ENCODE results near the gene COLQ.

The COLQ gene

GRCh38 chr3:15510493-15510892 lies 11.0 kb downstream of the COLQ start:
- Histone ChIP-seq H4K20me1 (ENCODE audit: insufficient read depth) (no peaks in the 10 kb centered on the region), H3K36me3 (ENCODE audit: insufficient read depth) (no peaks in the 10 kb centered on the region), H3K4me1 (ENCODE audit: low read depth, poor library complexity, severe bottlenecking) (no peaks in the 10 kb centered on the region), H2AFZ (ENCODE audit: low read depth) (no peak overlapping the region), H3K4me3 (IDR thresholded peaks at IDR 0.05; ENCODE audit: insufficient read depth, low read depth, low read length) (no peak overlapping the region), H3K9ac (no peak overlapping the region), H3K27ac (no peak overlapping the region), H3K27me3 (ENCODE audit: insufficient read depth, low read depth) (no peaks in the 10 kb centered on the region), H3K4me2 (no peak overlapping the region), H3K79me2 (ENCODE audit: insufficient read depth, low read depth) (no peaks in the 10 kb centered on the region)
- no peak for TF ChIP-seq CTCF (conservative IDR thresholded peaks at IDR 0.05; ENCODE audit: low read depth, low read length)

GRCh38 chr3:15506571-15506970 lies 14.9 kb downstream of the COLQ start:
- H3K27ac ChIP-seq, result no peak overlapping the region
- no peak overlapping the region for H2AFZ ChIP-seq (ENCODE audit: low read depth)
- H3K79me2 ChIP-seq (ENCODE audit: insufficient read depth, low read depth), result no peaks in the 10 kb centered on the region
- TF ChIP-seq CTCF (conservative IDR thresholded peaks at IDR 0.05; ENCODE audit: low read depth, low read length), result no peak
- H3K4me2 ChIP-seq, result no peak overlapping the region
- H3K9ac ChIP-seq, result no peak overlapping the region
- no peaks in the 10 kb centered on the region for H3K36me3 ChIP-seq (ENCODE audit: insufficient read depth)
- no peaks in the 10 kb centered on the region for H3K4me1 ChIP-seq (ENCODE audit: low read depth, poor library complexity, severe bottlenecking)
- H4K20me1 ChIP-seq (ENCODE audit: insufficient read depth), result no peaks in the 10 kb centered on the region
- no peaks in the 10 kb centered on the region for H3K27me3 ChIP-seq (ENCODE audit: insufficient read depth, low read depth)
- no peak overlapping the region for H3K4me3 ChIP-seq (IDR thresholded peaks at IDR 0.05; ENCODE audit: insufficient read depth, low read depth, low read length)

DNA sequence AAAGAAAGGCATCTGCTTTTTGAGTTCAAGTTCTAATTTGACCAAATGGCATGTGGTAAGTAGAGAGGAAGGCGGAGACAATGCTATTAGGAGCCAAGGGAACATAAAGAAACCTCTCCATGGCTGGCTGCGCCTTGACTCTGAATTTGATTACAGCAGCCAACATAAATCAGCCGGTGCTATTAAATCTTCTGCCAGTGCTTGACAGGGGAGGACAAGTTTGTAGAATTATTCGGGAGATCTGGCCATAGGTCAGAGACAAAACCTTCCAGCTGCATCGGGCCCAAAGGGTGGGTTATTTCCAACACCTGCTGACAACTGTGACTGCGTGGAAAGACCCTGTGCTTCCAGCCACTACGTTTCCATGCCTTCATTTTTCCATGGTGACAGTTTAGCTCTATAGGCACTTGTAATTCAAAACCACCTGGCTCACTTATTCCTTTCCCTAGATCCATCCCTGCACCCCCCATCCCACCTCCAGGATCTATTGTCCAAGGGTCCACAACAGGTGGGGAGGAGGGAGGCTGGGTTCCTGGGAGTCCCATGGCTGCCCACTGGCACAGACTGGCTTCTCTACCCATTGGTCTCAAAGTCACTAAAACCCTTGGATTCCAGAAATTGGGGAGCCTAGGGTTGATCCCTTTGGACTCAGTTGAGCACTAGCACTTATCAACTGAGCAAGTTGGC lies 15.9 kb downstream of the COLQ start:
- no peak overlapping the region for H3K4me2 ChIP-seq
- H3K27ac ChIP-seq, result no peak overlapping the region
- H3K36me3 ChIP-seq (ENCODE audit: insufficient read depth), result no peaks in the 10 kb centered on the region
- H3K27me3 ChIP-seq (ENCODE audit: insufficient read depth, low read depth), result no peaks in the 10 kb centered on the region
- no peak overlapping the region for H3K4me3 ChIP-seq (IDR thresholded peaks at IDR 0.05; ENCODE audit: insufficient read depth, low read depth, low read length)
- no peaks in the 10 kb centered on the region for H3K79me2 ChIP-seq (ENCODE audit: insufficient read depth, low read depth)
- TF ChIP-seq CTCF (conservative IDR thresholded peaks at IDR 0.05; ENCODE audit: low read depth, low read length), result no peak
- no peak overlapping the region for H3K9ac ChIP-seq
- H3K4me1 ChIP-seq (ENCODE audit: low read depth, poor library complexity, severe bottlenecking), result no peaks in the 10 kb centered on the region
- H4K20me1 ChIP-seq (ENCODE audit: insufficient read depth), result no peaks in the 10 kb centered on the region
- no peak overlapping the region for H2AFZ ChIP-seq (ENCODE audit: low read depth)

DNA sequence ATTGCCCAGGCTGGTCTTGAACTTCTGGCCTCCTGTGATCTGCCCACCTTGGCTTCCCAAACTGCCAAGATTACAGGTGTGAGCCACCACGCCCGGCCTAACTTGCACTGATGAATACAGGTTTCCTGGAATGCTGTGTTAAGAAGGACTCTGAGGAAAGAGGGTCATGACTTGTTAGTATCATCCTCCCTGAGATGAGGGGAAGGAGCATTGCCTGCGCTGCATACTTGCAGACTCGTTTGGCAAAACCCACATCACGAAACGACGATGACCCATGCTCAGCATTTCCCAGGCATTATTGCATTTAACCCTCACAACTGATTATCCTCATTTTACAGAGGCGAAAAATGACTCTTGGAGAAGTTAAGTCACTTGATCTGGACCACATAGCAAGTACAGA lies 18.9 kb downstream of the COLQ start:
- Histone ChIP-seq H2AFZ (ENCODE audit: low read depth) (no peak overlapping the region), H3K36me3 (ENCODE audit: insufficient read depth) (no peaks in the 10 kb centered on the region), H3K9ac (no peak overlapping the region), H3K4me3 (IDR thresholded peaks at IDR 0.05; ENCODE audit: insufficient read depth, low read depth, low read length) (no peak overlapping the region), H3K4me2 (no peak overlapping the region), H3K27ac (no peak overlapping the region), H3K79me2 (ENCODE audit: insufficient read depth, low read depth) (no peaks in the 10 kb centered on the region), H4K20me1 (ENCODE audit: insufficient read depth) (no peaks in the 10 kb centered on the region), H3K27me3 (ENCODE audit: insufficient read depth, low read depth) (no peaks in the 10 kb centered on the region), H3K4me1 (ENCODE audit: low read depth, poor library complexity, severe bottlenecking) (no peaks in the 10 kb centered on the region)
- no peak for TF ChIP-seq CTCF (conservative IDR thresholded peaks at IDR 0.05; ENCODE audit: low read depth, low read length)

Measured in KMS-11 (cell line).